SK-N-SH (cell line): Measurements from ENCODE around the gene KCNK4. TPM values are rescaled to one million over a fixed set of nuclear protein-coding genes. Genes with fewer than 3 reads are reported as not detected.

Source experiments
- CTCF ChIA-PET: fragments of 300-600, 350-600 bp; formaldehyde crosslinking; extraction: SDS; loops from one replicate; lab custom pipeline; 2021; lab: Yijun Ruan, JAX
- POLR2A ChIA-PET: fragments of 350-600 bp; sonication (Branson Sonifier 250); formaldehyde crosslinking; extraction: SDS; loops from one replicate; lab custom pipeline; 2020; ENCODE audit warnings: antibody characterized with exemption, inconsistent platforms; lab: Yijun Ruan, JAX
- DNase-seq: peaks from one replicate; pipeline ENCODE4 v3.0.0; 2012
- H2AFZ ChIP-seq: fragments of 200-600 bp; sonication (generic); 2 replicates; pipeline ENCODE4 v1.8.1; 2016; ENCODE audit warnings: antibody characterized with exemption, mild to moderate bottlenecking, low read depth
- H3F3A ChIP-seq: fragments of 200-600 bp; sonication (generic); replicated peaks from 2 replicates; pipeline ENCODE3; 2016; ENCODE audit warnings: antibody characterized with exemption, mild to moderate bottlenecking; ENCODE audit not compliant: insufficient read depth
- H3K27ac ChIP-seq, 2 experiments: fragments of 200-500 bp in 1 of 2; fragments of 200-600 bp in 1 of 2; sonication (Bioruptor generic) in 1 of 2; sonication (generic), shearing (Covaris generic) in 1 of 2; 2 replicates each; pipeline versions ENCODE4 v1.5.1 to v1.6.1; 2014 to 2016; ENCODE audit warnings: low read depth in 2 of 2, inconsistent platforms in 1 of 2, low read length in 1 of 2, mild to moderate bottlenecking in 1 of 2, mixed read lengths in 1 of 2
- H3K27me3 ChIP-seq: fragments of 200-600 bp; sonication (generic), shearing (Covaris generic); 2 replicates; pipeline ENCODE4 v1.6.1; 2016; ENCODE audit warnings: mixed run types; ENCODE audit not compliant: insufficient read depth
- H3K36me3 ChIP-seq, 2 experiments: fragments of 200-500 bp in 1 of 2; fragments of 200-600 bp in 1 of 2; sonication (Bioruptor generic) in 1 of 2; sonication (generic) in 1 of 2; replicated peaks in 1 of 2; 2 replicates each; pipeline versions ENCODE3 to v1.5.1; 2014 to 2016; ENCODE audit warnings: low read length in 1 of 2, mild to moderate bottlenecking in 1 of 2; ENCODE audit not compliant: insufficient read depth in 2 of 2, control insufficient read depth in 1 of 2
- H3K4me1 ChIP-seq, 2 experiments: fragments of 200-500 bp in 1 of 2; fragments of 200-600 bp in 1 of 2; sonication (Bioruptor generic) in 1 of 2; sonication (generic), shearing (Covaris generic) in 1 of 2; 2 replicates each; pipeline versions ENCODE4 v1.5.1 to v1.6.1; 2014 to 2016; ENCODE audit warnings: low read depth in 1 of 2, low read length in 1 of 2, mixed run types in 1 of 2; ENCODE audit not compliant: insufficient read depth in 2 of 2, control insufficient read depth in 1 of 2
- H3K4me2 ChIP-seq: fragments of 200-600 bp; sonication (generic), shearing (Covaris generic); 2 replicates; pipeline ENCODE4 v1.6.1; 2017; ENCODE audit warnings: mixed run types
- H3K4me3 ChIP-seq, 2 experiments: fragments of 200-500 bp in 1 of 2; fragments of 200-600 bp in 1 of 2; sonication (Bioruptor generic) in 1 of 2; sonication (generic), shearing (Covaris generic) in 1 of 2; 2 replicates each; pipeline versions ENCODE4 v1.5.1 to v1.8.1; 2014 to 2016; ENCODE audit warnings: low read depth in 2 of 2, inconsistent platforms in 1 of 2, low read length in 1 of 2, mild to moderate bottlenecking in 1 of 2, mixed read lengths in 1 of 2, moderate library complexity in 1 of 2
- H3K79me2 ChIP-seq: fragments of 200-600 bp; sonication (generic); 2 replicates; pipeline ENCODE4 v1.8.1; 2017; ENCODE audit warnings: mild to moderate bottlenecking; ENCODE audit not compliant: insufficient read depth
- H3K9ac ChIP-seq: fragments of 200-600 bp; sonication (generic); 2 replicates; pipeline ENCODE4 v1.6.1; 2017; ENCODE audit warnings: mixed run types
- H3K9me2 ChIP-seq: fragments of 200-600 bp; sonication (generic); 2 replicates; pipeline ENCODE4 v1.6.1; 2017; ENCODE audit warnings: mixed run types
- H3K9me3 ChIP-seq: fragments of 200-600 bp; sonication (generic); 2 replicates; pipeline ENCODE4 v1.6.1; 2017; ENCODE audit warnings: mixed run types, mild to moderate bottlenecking, moderate library complexity
- H4K20me1 ChIP-seq: fragments of 200-600 bp; sonication (generic); 2 replicates; pipeline ENCODE4 v1.6.1; 2017; ENCODE audit warnings: mild to moderate bottlenecking, mixed run types; ENCODE audit not compliant: insufficient read depth
- EP300 ChIP-seq, 2 experiments: IDR thresholded peaks; 2 replicates each; pipeline versions ENCODE4 v1.4.0 to v1.6.1; 2012; ENCODE audit warnings: borderline replicate concordance in 1 of 2, low read depth in 1 of 2, low read length in 1 of 2
- EZH2phosphoT487 ChIP-seq: fragments of 200-600 bp; sonication (generic); IDR thresholded peaks from 2 replicates; pipeline ENCODE4 v1.6.1; 2017; ENCODE audit warnings: low read depth, mixed run types, mild to moderate bottlenecking, antibody characterized with exemption, moderate library complexity, borderline replicate concordance
- FOSL2 ChIP-seq: IDR thresholded peaks from 2 replicates; pipeline ENCODE4 v1.4.0; 2012; ENCODE audit warnings: low read depth, mild to moderate bottlenecking, moderate library complexity, borderline replicate concordance
- FOXM1 ChIP-seq: IDR thresholded peaks from 2 replicates; pipeline ENCODE4 v1.4.0; 2012; ENCODE audit warnings: low read depth, mild to moderate bottlenecking
- GABPA ChIP-seq: IDR thresholded peaks from 2 replicates; pipeline ENCODE4 v1.4.0; 2012; ENCODE audit warnings: low read depth, mild to moderate bottlenecking
- MEF2A ChIP-seq: IDR thresholded peaks from 2 replicates; pipeline ENCODE4 v1.4.0; 2012; ENCODE audit warnings: low read depth, borderline replicate concordance
- NFIC ChIP-seq: IDR thresholded peaks from 2 replicates; pipeline ENCODE4 v1.4.0; 2012; ENCODE audit warnings: borderline replicate concordance
- NRF1 ChIP-seq: IDR thresholded peaks from 2 replicates; pipeline ENCODE4 v1.6.1; 2012; ENCODE audit warnings: low read depth, mild to moderate bottlenecking, low read length
- RFX5 ChIP-seq: IDR thresholded peaks from 2 replicates; pipeline ENCODE4 v1.6.1; 2012; ENCODE audit warnings: mild to moderate bottlenecking, improper control_type of control experiment, low read length
- TCF12 ChIP-seq: IDR thresholded peaks from 2 replicates; pipeline ENCODE4 v1.4.0; 2012
- YY1 ChIP-seq: IDR thresholded peaks from 2 replicates; pipeline ENCODE4 v1.4.0; 2012; ENCODE audit warnings: low read depth, mild to moderate bottlenecking
- WGBS: methylation state at CpG from one replicate; pipeline ENCODE4 v1.1.6; 2017; ENCODE audit warnings: low lambda C conversion rate; 5-methylcytosine and 5-hydroxymethylcytosine counted together
- polyA plus RNA-seq, 3 experiments: library from polyadenylated mRNA; depleted of rRNA; stranded (reverse); fragments of >200 nt; gene quantifications; 2 replicates each; pipeline ENCODE4 v1.2.3, GENCODE V29; 2012
- TF ChIP-seq, protein P1 (sequence below): fragments of 150-350 bp; IDR thresholded peaks from 2 replicates; pipeline ENCODE4 v1.6.1; 2017; ENCODE audit warnings: antibody characterized with exemption, low read length, low read depth, borderline replicate concordance
- TF ChIP-seq, protein P2 (sequence below): IDR thresholded peaks from 2 replicates; pipeline ENCODE4; 2012
- TF ChIP-seq, protein P3 (sequence below): IDR thresholded peaks from 2 replicates; pipeline ENCODE4 v1.6.1; 2012; ENCODE audit warnings: mild to moderate bottlenecking, low read depth, low read length, moderate library complexity
- TF ChIP-seq, protein P4 (sequence below): IDR thresholded peaks from 2 replicates; pipeline ENCODE4 v1.4.0; 2012; ENCODE audit warnings: low read depth

Gene KCNK4
- polyA plus RNA-seq, 1 of the 3 experiments (the other 2 are of a cell fraction), result 0.16 TPM

DNA sequence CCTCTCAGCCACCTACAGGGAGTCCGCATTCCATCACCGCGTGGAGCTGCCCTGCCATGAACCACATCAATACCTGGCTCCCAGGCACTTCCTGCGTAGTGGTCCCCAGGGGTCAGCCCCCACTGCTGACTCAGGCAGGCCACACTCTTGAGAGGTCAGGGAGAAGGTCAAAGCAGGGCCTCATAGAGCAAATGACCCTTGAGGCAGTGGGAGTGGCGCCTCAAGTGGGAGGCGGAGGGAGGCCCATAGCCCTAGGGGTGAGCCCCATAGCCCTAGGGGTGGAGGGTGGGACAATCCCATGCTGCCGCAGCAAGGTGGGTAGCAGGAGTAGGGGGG, 31.8 kb downstream of the KCNK4 start:
- Histone ChIP-seq H3K4me3 (no peak overlapping the region), H3K27me3 (no peaks in the 10 kb centered on the region), H3K79me2 (peaks cover 26% of the 10 kb centered on the region), H3K9me2 (no peaks in the 10 kb centered on the region), H3K4me1 (peaks cover 0 to 9% of the 10 kb centered on the region in 2 experiments; a peak in 1 of 4 replicates), H4K20me1 (no peaks in the 10 kb centered on the region), H3F3A (peaks cover 4% of the 10 kb centered on the region), H3K36me3 (peaks cover 0 to 10% of the 10 kb centered on the region in 2 experiments), H3K4me2 (no peak overlapping the region), H3K9ac (no peak overlapping the region), H3K27ac (no peak overlapping the region), H2AFZ (no peak overlapping the region), H3K9me3 (no peaks in the 10 kb centered on the region)
- POLR2A ChIA-PET, result interaction anchor here (1.5 kb wide), 1 partner anchor 18 kb away, joined by 4 read pairs; the partner anchor contains the start of gene ESRRA
- CTCF ChIA-PET, result interaction anchor here (0.9 to 1.4 kb wide), 3 partner anchors 9 to 33 kb away, joined by 3 to 4 read pairs (median 3); no protein-coding TSS in a partner anchor
- no peak for DNase-seq
- TF ChIP-seq MEF2A (no peak), TCF12 (no peak), EZH2phosphoT487 (no peak), FOXM1 (no peak), GABPA (no peak), FOSL2 (no peak), NFIC (no peak)
- TF ChIP-seq, protein P1, sequence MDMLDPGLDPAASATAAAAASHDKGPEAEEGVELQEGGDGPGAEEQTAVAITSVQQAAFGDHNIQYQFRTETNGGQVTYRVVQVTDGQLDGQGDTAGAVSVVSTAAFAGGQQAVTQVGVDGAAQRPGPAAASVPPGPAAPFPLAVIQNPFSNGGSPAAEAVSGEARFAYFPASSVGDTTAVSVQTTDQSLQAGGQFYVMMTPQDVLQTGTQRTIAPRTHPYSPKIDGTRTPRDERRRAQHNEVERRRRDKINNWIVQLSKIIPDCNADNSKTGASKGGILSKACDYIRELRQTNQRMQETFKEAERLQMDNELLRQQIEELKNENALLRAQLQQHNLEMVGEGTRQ, result no peak
- TF ChIP-seq, protein P2, sequence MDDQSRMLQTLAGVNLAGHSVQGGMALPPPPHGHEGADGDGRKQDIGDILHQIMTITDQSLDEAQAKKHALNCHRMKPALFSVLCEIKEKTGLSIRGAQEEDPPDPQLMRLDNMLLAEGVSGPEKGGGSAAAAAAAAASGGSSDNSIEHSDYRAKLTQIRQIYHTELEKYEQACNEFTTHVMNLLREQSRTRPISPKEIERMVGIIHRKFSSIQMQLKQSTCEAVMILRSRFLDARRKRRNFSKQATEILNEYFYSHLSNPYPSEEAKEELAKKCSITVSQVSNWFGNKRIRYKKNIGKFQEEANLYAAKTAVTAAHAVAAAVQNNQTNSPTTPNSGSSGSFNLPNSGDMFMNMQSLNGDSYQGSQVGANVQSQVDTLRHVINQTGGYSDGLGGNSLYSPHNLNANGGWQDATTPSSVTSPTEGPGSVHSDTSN, result no peak
- TF ChIP-seq, protein P3, sequence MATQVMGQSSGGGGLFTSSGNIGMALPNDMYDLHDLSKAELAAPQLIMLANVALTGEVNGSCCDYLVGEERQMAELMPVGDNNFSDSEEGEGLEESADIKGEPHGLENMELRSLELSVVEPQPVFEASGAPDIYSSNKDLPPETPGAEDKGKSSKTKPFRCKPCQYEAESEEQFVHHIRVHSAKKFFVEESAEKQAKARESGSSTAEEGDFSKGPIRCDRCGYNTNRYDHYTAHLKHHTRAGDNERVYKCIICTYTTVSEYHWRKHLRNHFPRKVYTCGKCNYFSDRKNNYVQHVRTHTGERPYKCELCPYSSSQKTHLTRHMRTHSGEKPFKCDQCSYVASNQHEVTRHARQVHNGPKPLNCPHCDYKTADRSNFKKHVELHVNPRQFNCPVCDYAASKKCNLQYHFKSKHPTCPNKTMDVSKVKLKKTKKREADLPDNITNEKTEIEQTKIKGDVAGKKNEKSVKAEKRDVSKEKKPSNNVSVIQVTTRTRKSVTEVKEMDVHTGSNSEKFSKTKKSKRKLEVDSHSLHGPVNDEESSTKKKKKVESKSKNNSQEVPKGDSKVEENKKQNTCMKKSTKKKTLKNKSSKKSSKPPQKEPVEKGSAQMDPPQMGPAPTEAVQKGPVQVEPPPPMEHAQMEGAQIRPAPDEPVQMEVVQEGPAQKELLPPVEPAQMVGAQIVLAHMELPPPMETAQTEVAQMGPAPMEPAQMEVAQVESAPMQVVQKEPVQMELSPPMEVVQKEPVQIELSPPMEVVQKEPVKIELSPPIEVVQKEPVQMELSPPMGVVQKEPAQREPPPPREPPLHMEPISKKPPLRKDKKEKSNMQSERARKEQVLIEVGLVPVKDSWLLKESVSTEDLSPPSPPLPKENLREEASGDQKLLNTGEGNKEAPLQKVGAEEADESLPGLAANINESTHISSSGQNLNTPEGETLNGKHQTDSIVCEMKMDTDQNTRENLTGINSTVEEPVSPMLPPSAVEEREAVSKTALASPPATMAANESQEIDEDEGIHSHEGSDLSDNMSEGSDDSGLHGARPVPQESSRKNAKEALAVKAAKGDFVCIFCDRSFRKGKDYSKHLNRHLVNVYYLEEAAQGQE, result no peak
- WGBS, result 98% methylated on average over 6 of the region's 7 CpGs

DNA sequence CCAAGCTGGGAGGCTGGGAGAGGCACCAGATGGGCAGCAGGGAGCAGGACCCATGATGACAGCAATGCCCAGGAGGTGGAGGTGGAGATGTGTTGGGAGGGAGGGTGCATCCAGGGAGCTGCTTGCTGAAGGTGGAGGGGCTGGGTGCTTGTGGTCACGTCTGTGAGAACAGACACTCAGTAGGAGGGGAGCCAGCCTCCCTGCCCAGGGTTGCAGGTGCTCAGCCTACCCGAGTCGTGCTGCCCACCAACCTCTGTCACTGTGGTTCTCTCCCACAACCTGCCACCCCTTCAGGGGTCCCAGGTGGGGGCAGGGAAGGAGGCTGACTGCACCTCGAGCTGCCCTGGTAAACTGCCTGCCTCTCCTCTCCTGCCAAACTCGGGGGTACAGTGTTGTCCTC, 32.3 kb downstream of the KCNK4 start:
- H3K27ac ChIP-seq, result no peak overlapping the region
- no peaks in the 10 kb centered on the region for H3K27me3 ChIP-seq
- peaks cover 0 to 9% of the 10 kb centered on the region in 2 experiments; a peak in 1 of 4 replicates for H3K4me1 ChIP-seq
- no peaks in the 10 kb centered on the region for H3K9me2 ChIP-seq
- TF ChIP-seq TCF12 (no peak), RFX5 (no peak), NRF1 (no peak), EP300 (IDR thresholded peaks at IDR 0.05; ENCODE audit: borderline replicate concordance in 1 of 2, low read depth in 1 of 2, low read length in 1 of 2) (no peak), YY1 (no peak)
- TF ChIP-seq, protein P3, result no peak
- TF ChIP-seq, protein P4, sequence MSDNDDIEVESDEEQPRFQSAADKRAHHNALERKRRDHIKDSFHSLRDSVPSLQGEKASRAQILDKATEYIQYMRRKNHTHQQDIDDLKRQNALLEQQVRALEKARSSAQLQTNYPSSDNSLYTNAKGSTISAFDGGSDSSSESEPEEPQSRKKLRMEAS, result no peak
- peaks cover 0 to 10% of the 10 kb centered on the region in 2 experiments for H3K36me3 ChIP-seq
- 86% methylated on average over 5 of the region's 5 CpGs for WGBS
- no peak overlapping the region for H3K9ac ChIP-seq
- H3F3A ChIP-seq, result peaks cover 7% of the 10 kb centered on the region
- peaks cover 22% of the 10 kb centered on the region for H3K79me2 ChIP-seq
- H3K9me3 ChIP-seq, result no peaks in the 10 kb centered on the region
- H3K4me3 ChIP-seq, result no peak overlapping the region
- DNase-seq, result no peak
- no peak overlapping the region for H2AFZ ChIP-seq
- H4K20me1 ChIP-seq, result no peaks in the 10 kb centered on the region
- ChIA-PET CTCF (interaction anchor here (0.9 to 1.4 kb wide), 6 partner anchors 8 to 125 kb away, joined by 3 to 5 read pairs (median 3); no protein-coding TSS in a partner anchor), POLR2A (interaction anchor here (1.5 kb wide), 1 partner anchor 19 kb away, joined by 4 read pairs; the partner anchor contains the start of gene ESRRA)
- no peak overlapping the region for H3K4me2 ChIP-seq
